H9 (cell line): Measurements from ENCODE around the gene HPCAL4. TPM values are rescaled to one million over a fixed set of nuclear protein-coding genes. Genes with fewer than 3 reads are reported as not detected.

Experiments used
- DNase-seq: peaks from one replicate; pipeline ENCODE4 v3.0.0-alpha.2; 2017
- H2AFZ ChIP-seq: one replicate; pipeline ENCODE4 v1.6.1; 2013; ENCODE audit warnings: mild to moderate bottlenecking, low read length, control low read depth, moderate library complexity
- H2AK5ac ChIP-seq: 2 replicates; pipeline ENCODE4 v1.6.1; 2013; ENCODE audit warnings: low read length, control low read depth, mixed read lengths; ENCODE audit not compliant: insufficient read length
- H2BK120ac ChIP-seq: one replicate; pipeline ENCODE4 v1.6.1; 2013; ENCODE audit warnings: low read depth, mild to moderate bottlenecking, low read length, control low read depth, inconsistent platforms; ENCODE audit not compliant: poor library complexity, severe bottlenecking
- H2BK12ac ChIP-seq: 2 replicates; pipeline ENCODE4 v1.6.1; 2013; ENCODE audit warnings: low read length, control low read depth, mixed read lengths, low read depth; ENCODE audit not compliant: insufficient read length
- H2BK15ac ChIP-seq: 2 replicates; pipeline ENCODE4 v1.6.1; 2013; ENCODE audit warnings: low read depth, low read length, control low read depth
- H2BK20ac ChIP-seq: one replicate; pipeline ENCODE4 v1.6.1; 2013; ENCODE audit warnings: low read depth, mild to moderate bottlenecking, low read length, control low read depth, inconsistent platforms; ENCODE audit not compliant: poor library complexity, severe bottlenecking
- H2BK5ac ChIP-seq: 2 replicates; pipeline ENCODE4 v1.6.1; 2013; ENCODE audit warnings: low read length, control low read depth, mixed read lengths; ENCODE audit not compliant: insufficient read length
- H3K14ac ChIP-seq: 2 replicates; pipeline ENCODE4 v1.6.1; 2013; ENCODE audit warnings: low read length, control low read depth; ENCODE audit not compliant: insufficient read depth
- H3K18ac ChIP-seq: 2 replicates; pipeline ENCODE4 v1.6.1; 2013; ENCODE audit warnings: low read depth, mild to moderate bottlenecking, mixed read lengths, low read length, control low read depth; ENCODE audit not compliant: insufficient read length
- H3K23ac ChIP-seq: 2 replicates; pipeline ENCODE4 v1.6.1; 2013; ENCODE audit warnings: low read length, control low read depth, mixed read lengths, low read depth; ENCODE audit not compliant: insufficient read length
- H3K23me2 ChIP-seq: 2 replicates; pipeline ENCODE4 v1.6.1; 2013; ENCODE audit warnings: low read depth, mild to moderate bottlenecking, mixed read lengths, low read length, control low read depth; ENCODE audit not compliant: insufficient read length, poor library complexity, severe bottlenecking
- H3K27ac ChIP-seq: 2 replicates; pipeline ENCODE4 v1.5.1; 2013; ENCODE audit warnings: low read length, control low read depth, mixed read lengths, low read depth; ENCODE audit not compliant: insufficient read length
- H3K27me3 ChIP-seq: 2 replicates; pipeline ENCODE4 v1.6.1; 2013; ENCODE audit warnings: low read length, control low read depth, inconsistent platforms; ENCODE audit not compliant: insufficient read depth
- H3K4ac ChIP-seq: 2 replicates; pipeline ENCODE4 v1.6.1; 2013; ENCODE audit warnings: low read depth, mild to moderate bottlenecking, control low read depth, inconsistent platforms, low read length, moderate library complexity
- H3K4me1 ChIP-seq: 2 replicates; pipeline ENCODE4 v1.6.1; 2013; ENCODE audit warnings: low read length, control low read depth, inconsistent platforms; ENCODE audit not compliant: insufficient read depth
- H3K4me2 ChIP-seq: 2 replicates; pipeline ENCODE4 v1.6.1; 2013; ENCODE audit warnings: low read length, control low read depth, mixed read lengths; ENCODE audit not compliant: insufficient read length, insufficient read depth
- H3K56ac ChIP-seq: 2 replicates; pipeline ENCODE4 v1.6.1; 2013; ENCODE audit warnings: low read depth, mild to moderate bottlenecking, mixed read lengths, low read length, control low read depth; ENCODE audit not compliant: insufficient read length
- H3K79me1 ChIP-seq: 2 replicates; pipeline ENCODE4 v1.6.1; 2013; ENCODE audit warnings: low read depth, mild to moderate bottlenecking, moderate library complexity, low read length, control low read depth, inconsistent platforms; ENCODE audit not compliant: insufficient read depth, poor library complexity, severe bottlenecking
- H3K79me2 ChIP-seq: 2 replicates; pipeline ENCODE4 v1.6.1; 2013; ENCODE audit warnings: low read length, control low read depth, inconsistent platforms; ENCODE audit not compliant: insufficient read depth
- H3K9ac ChIP-seq: 2 replicates; pipeline ENCODE4 v1.6.1; 2013; ENCODE audit warnings: low read length, control low read depth, mixed read lengths; ENCODE audit not compliant: insufficient read length; ENCODE audit errors: extremely low read depth
- H3K9me3 ChIP-seq: one replicate; pipeline ENCODE4 v1.6.1; 2013; ENCODE audit warnings: low read depth, low read length, inconsistent platforms; ENCODE audit not compliant: control insufficient read depth
- H3T11ph ChIP-seq: one replicate; pipeline ENCODE4 v1.6.1; 2013; ENCODE audit warnings: mild to moderate bottlenecking, low read length, control low read depth, inconsistent platforms
- H4K20me1 ChIP-seq: one replicate; pipeline ENCODE4 v1.6.1; 2013; ENCODE audit not compliant: control insufficient read depth, insufficient read length, insufficient read depth
- H4K5ac ChIP-seq: 2 replicates; pipeline ENCODE4 v1.6.1; 2013; ENCODE audit warnings: low read depth, mild to moderate bottlenecking, mixed read lengths, low read length, control low read depth; ENCODE audit not compliant: insufficient read length
- H4K8ac ChIP-seq: replicated peaks from 2 replicates; pipeline ENCODE4 v1.6.1; 2013; ENCODE audit warnings: low read length, control low read depth, mixed read lengths, low read depth; ENCODE audit not compliant: insufficient read length
- H4K91ac ChIP-seq: 2 replicates; pipeline ENCODE4 v1.6.1; 2013; ENCODE audit warnings: low read depth, mild to moderate bottlenecking, moderate library complexity, mixed read lengths, low read length, control low read depth; ENCODE audit not compliant: insufficient read length
- H3K27ac Mint-ChIP-seq, 3 experiments: 2 replicates in 2 of 3; 3 replicates in 1 of 3; pipeline ENCODE4 v1.8.0; 2020 to 2021; ENCODE audit warnings: mixed read lengths in 3 of 3, mild to moderate bottlenecking in 1 of 3, moderate library complexity in 1 of 3
- H3K27me3 Mint-ChIP-seq: 2 replicates; pipeline ENCODE4 v1.8.0; 2021; ENCODE audit warnings: low read depth, mild to moderate bottlenecking, moderate library complexity, mixed read lengths
- H3K36me3 Mint-ChIP-seq, 3 experiments: 2 replicates in 2 of 3; 3 replicates in 1 of 3; pipeline ENCODE4 v1.8.0; 2020 to 2021; ENCODE audit warnings: low read depth in 3 of 3, mixed read lengths in 3 of 3; ENCODE audit not compliant: insufficient read depth in 1 of 3
- H3K4me1 Mint-ChIP-seq, 2 experiments: 2 replicates each; pipeline ENCODE4 v1.8.0; 2020; ENCODE audit warnings: mixed read lengths in 2 of 2
- H3K4me3 Mint-ChIP-seq, 2 experiments: 2 replicates in 1 of 2; 3 replicates in 1 of 2; pipeline ENCODE4 v1.8.0; 2020 to 2021; ENCODE audit warnings: mild to moderate bottlenecking in 2 of 2, mixed read lengths in 2 of 2, moderate library complexity in 1 of 2
- H3K9me3 Mint-ChIP-seq, 2 experiments: 2 replicates in 1 of 2; 3 replicates in 1 of 2; pipeline ENCODE4 v1.8.0; 2020; ENCODE audit warnings: mild to moderate bottlenecking in 2 of 2, mixed read lengths in 2 of 2, moderate library complexity in 1 of 2
- WGBS: extraction: QIAGEN DNeasy Blood & Tissue Kit; methylation state at CpG from one replicate; pipeline ENCODE4 v1.1.7; 2013; ENCODE audit warnings: missing lambda C conversion rate, low lambda C conversion rate, mixed read lengths; ENCODE audit not compliant: insufficient read length; ENCODE audit errors: extremely low coverage; 5-methylcytosine and 5-hydroxymethylcytosine counted together
- total RNA-seq: library from RNA; stranded (reverse); gene quantifications from 2 replicates; pipeline ENCODE4 v1.2.1, GENCODE V29; 2021
- TF ChIP-seq, protein P1 (sequence below): fragments of 200-600 bp; sonication (generic); conservative IDR thresholded peaks from 3 replicates; pipeline ENCODE4 v1.8.0; 2021; ENCODE audit warnings: antibody characterized with exemption, mild to moderate bottlenecking

The HPCAL4 gene
- total RNA-seq, 1 experiment from 2014 or later = 0.15 TPM

DNA sequence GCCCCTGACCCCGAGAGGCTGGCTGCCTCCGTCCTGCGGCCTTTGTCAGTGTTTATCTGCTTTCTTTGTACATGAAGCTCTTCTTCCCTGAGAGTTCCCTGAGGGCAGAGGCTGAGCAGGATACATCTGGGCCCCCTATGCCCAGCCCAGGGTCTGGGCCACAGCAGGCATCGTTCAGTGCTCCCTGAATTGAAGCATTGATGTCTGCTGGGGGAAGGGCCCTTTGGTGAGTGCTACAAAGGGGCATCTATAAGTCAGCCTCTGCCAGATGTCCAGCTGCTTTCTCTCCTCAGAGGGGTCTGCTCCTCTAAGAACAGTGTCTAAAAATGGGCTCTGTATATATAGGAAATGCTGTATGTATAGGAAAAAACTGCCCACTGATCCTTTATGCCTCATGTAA lies 53.9 kb downstream of the HPCAL4 start:
- no peak overlapping the region for H3K4me2 ChIP-seq
- Mint-ChIP-seq H3K27ac (no peak overlapping the region), H3K27me3 (peaks cover 90% of the 10 kb centered on the region), H3K9me3 (no peaks in the 10 kb centered on the region), H3K4me3 (no peak overlapping the region), H3K4me1 (peaks cover 23 to 25% of the 10 kb centered on the region in 2 experiments), H3K36me3 (no peaks in the 10 kb centered on the region)
- H2AK5ac ChIP-seq = no peak overlapping the region
- no peak overlapping the region for H3K18ac ChIP-seq
- H4K8ac ChIP-seq = no peak overlapping the region
- TF ChIP-seq, protein P1, sequence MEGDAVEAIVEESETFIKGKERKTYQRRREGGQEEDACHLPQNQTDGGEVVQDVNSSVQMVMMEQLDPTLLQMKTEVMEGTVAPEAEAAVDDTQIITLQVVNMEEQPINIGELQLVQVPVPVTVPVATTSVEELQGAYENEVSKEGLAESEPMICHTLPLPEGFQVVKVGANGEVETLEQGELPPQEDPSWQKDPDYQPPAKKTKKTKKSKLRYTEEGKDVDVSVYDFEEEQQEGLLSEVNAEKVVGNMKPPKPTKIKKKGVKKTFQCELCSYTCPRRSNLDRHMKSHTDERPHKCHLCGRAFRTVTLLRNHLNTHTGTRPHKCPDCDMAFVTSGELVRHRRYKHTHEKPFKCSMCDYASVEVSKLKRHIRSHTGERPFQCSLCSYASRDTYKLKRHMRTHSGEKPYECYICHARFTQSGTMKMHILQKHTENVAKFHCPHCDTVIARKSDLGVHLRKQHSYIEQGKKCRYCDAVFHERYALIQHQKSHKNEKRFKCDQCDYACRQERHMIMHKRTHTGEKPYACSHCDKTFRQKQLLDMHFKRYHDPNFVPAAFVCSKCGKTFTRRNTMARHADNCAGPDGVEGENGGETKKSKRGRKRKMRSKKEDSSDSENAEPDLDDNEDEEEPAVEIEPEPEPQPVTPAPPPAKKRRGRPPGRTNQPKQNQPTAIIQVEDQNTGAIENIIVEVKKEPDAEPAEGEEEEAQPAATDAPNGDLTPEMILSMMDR = no peak
- H3K14ac ChIP-seq = no peak overlapping the region
- no peak overlapping the region for H3K56ac ChIP-seq
- H2BK12ac ChIP-seq = no peak overlapping the region
- H3K27me3 ChIP-seq = peaks cover 13% of the 10 kb centered on the region; the same call in 1 of the 2 replicates
- no peak overlapping the region for H2BK15ac ChIP-seq
- H4K20me1 ChIP-seq = no peaks in the 10 kb centered on the region
- no peaks in the 10 kb centered on the region for H3K79me2 ChIP-seq
- WGBS = no CpG with 5 or more reads among the region's 4 CpGs
- no peak overlapping the region for H3K23ac ChIP-seq
- DNase-seq = no peak
- H3T11ph ChIP-seq = no peak overlapping the region
- no peak overlapping the region for H4K5ac ChIP-seq
- no peaks in the 10 kb centered on the region for H3K9me3 ChIP-seq
- H3K23me2 ChIP-seq = no peaks in the 10 kb centered on the region
- H4K91ac ChIP-seq = no peak overlapping the region
- H3K4me1 ChIP-seq = peaks cover 3% of the 10 kb centered on the region; the same call in 1 of the 2 replicates
- no peak overlapping the region for H2BK5ac ChIP-seq
- no peaks in the 10 kb centered on the region for H3K79me1 ChIP-seq
- no peak overlapping the region for H3K27ac ChIP-seq
- no peak overlapping the region for H2AFZ ChIP-seq
- H2BK20ac ChIP-seq = no peak overlapping the region
- H2BK120ac ChIP-seq = no peak overlapping the region
- H3K4ac ChIP-seq = no peak overlapping the region
- H3K9ac ChIP-seq = no peak overlapping the region
